HG02798 (cell line): ENCODE measurements around the gene CSK.

Experiments used
- ATAC-seq: cut with Tn5 transposase; IDR thresholded peaks from one replicate; pipeline ENCODE4 v1.9.1; 2021; ENCODE audit warnings: mild to moderate bottlenecking; ENCODE audit not compliant: unreplicated experiment, poor library complexity

The CSK gene

DNA sequence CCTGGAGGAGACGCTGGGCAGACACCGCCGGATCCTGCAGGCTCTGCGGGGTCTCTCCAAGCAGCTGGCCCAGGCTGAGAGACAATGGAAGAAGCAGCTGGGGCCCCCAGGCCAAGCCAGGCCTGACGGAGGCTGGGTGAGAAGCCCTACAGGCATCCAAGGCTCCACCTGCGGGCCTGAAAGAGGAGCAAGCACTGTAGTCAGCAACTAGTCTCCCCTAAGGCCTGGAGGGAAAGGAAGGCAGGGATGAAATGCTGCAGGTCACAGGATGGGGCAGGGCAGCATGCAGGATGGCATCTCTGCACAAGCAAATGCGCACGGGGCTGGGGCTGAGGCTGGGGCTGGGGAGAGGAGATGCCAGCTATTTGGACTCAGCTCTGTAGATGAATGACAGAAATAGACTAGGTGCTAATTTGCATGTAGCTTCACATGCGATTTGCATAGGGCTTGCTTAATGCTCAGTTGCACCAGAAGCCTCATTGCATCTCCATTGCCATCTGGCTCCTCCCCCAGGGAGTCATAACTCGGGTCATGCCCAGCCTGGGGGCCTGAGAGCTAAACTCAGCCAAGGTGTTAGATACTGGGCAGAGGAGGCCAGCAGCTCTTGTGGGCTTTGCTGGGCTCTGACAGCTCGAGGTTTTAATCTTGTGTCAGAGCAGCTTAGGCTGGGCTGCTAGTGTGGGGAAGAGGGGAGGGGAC, 39.4 kb downstream of the CSK start:
- peak; percentile 65 for ATAC-seq

DNA sequence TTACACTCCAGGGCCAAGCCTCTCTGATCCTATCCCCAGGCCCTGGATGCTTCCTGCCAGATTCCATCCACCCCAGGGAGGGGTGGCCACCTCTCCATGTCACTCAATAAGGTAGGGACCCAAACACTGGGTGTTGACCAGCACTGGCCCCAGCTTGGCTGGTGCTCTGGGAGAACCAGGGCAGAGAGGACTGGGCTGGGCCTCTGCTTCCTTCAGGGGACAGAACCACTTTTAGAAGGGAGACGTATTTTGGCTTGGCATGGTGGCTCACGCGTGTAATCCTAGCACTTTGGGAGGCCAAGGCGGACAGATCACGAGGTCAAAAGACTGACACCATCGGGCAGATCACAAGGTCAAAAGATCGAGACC, 39.9 kb downstream of the CSK start:
- no peak for ATAC-seq

DNA sequence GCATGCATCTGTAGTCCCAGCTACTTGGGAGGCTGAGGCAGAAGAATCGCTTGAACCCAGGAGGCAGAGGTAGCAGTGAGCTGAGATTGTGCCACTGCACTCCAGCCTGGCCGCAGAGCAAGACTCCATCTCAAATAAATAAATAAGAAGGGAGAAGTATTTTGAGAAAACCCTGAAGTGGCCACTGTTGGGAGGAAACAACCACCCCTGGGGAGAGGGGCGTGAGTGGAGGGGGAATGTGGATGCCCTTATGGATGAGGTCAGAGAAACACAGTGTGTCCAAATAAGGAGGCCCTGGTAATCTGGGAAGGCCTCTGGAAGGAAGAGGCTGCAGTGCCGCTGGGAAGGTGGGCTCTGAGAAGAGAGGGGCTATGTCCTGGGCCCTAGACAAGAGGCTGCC, 40.4 kb downstream of the CSK start:
- no peak for ATAC-seq

DNA sequence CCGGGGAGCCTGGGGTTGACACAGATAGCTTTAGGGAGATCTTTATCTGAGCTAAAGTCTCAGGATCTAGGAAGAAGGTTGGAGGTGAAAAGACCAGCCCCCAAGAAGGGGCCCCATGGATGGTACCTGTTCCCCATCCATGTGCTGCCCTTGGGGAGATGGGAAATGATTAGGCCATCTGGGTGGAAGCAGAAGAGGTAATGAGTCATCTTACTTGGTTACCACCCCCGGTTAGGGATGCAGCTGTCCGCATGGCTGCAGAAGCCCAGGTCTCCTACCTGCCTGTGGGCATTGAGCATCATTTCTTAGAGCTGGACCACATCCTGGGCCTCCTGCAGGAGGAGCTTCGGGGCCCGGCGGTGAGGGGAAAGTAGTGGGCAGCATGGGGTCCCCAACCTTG, 41.4 kb downstream of the CSK start:
- ATAC-seq: no peak

DNA sequence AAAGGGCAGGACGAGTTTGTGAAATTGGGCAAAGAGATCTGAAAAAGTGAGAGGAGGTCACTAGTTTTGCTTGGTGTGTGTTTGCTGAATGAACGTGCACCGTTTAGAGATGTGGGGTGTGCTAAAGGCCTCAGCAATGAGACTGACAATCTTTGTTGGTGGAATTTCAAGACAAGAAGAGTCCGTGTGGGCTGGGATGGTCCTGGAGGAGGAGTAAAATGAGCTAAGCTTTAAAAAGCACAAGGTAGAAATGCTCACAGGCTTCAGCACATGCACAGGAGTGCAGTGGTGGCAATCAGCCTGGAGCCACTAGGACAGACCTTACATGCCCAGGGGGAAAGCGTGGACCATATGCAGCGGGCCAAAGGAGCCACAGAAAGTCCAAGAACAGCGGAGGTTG, 43.1 kb downstream of the CSK start:
- ATAC-seq: no peak

DNA sequence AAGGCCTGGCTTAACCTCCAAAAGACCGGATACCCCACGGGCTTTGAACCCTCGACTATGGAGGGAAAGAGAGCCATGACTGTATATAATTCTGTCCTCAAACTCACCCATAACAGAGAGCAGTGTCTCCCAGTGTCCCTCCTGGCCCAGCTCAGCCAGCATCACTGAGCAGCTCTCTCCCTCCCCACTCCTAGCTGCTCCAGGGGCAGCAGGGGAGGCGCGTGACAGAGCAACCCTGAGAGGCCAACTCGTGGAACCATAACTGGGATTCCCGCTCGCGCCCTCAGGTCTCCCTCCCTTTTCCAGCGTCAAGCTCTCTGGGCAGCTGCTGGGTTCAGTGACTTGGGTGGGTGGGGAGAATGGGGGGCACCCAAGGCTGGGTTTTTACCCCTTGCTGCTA, 44.0 kb downstream of the CSK start:
- ATAC-seq: no peak

DNA sequence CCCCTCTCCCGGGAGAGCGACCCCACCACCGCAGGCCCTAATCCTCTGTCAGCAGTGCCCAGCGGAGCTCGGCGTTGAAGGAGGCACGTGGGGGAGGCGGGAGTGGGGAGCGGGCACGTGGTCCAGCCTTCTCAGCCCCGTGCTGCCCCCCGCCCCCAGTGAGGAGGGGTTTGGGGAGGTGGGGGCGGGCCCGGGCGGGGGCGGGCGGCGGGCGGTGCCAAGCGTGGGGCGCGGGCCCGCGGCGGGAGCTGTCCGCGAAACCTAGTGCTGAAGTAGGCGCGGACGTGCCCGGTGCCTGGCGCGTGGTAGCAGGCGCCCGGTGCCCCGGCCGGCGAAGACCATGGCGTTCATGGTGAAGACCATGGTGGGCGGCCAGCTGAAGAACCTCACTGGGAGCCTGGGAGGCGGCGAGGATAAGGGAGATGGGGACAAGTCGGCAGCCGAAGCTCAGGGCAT, 44.5 kb downstream of the CSK start, which contains the start of gene CPLX3:
TSS of gene CPLX3 (plus strand) at position 264 of the 456 bp plus-strand sequence. CDS start at position 341, 77 bp downstream.
- no peak for ATAC-seq

DNA sequence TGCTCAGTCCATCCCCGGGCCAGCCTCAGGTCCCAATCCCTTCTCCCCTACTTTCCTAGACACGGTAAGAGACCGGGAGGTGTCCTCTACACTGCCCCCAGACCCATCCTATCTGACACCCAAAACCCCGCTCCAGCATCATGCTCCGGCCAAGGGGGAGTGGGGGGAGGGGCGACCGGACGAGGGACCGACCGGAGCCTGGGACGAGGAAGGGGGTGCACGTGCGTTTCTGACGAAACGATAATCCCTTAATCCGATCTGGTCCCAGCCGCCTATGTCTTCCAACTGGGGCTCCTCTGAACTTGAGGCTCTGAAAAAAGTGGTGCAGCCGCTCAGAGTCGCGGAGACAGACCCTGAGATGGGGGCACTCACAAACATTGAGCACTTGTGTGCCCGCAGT, 45.0 kb downstream of the CSK start:
- ATAC-seq: no peak

DNA sequence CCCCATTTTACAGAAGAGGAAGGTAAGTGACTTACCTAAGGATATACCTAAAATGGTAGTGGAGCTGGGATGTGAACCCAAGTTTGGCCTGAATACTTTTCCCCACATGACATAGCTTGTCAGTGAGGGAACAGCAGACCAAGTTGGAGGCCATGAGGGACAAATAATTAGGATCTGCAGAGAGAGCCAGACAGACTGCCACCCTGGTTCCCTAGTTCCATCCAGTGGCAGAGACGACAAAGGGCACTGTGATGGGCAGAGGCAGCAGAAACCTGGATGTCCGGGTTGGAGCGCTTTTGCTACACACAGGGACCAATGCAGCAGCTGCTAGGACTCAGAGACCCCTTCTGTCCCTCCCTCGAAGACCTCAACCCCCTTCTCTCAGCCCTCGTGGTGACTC, 45.7 kb downstream of the CSK start:
- ATAC-seq: no peak

DNA sequence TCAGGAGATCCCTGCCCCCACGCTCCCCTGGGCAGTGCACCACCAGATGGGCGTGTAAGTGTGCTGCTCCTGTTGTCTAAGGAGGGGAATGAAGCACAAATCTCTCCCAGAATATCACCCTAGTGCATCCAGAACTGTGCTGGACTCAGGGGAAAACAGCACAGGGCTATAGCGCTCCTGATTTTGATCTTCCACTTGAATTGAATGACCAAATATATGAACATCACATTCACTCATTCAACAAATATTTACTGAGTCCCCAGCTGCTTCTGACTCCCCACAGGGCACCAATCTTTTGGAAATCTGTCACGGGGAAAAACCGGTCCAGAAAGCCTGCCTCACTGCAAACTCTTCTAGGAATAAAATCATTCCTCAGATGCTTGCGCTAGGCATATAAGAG, 47.0 kb downstream of the CSK start:
- no peak for ATAC-seq

DNA sequence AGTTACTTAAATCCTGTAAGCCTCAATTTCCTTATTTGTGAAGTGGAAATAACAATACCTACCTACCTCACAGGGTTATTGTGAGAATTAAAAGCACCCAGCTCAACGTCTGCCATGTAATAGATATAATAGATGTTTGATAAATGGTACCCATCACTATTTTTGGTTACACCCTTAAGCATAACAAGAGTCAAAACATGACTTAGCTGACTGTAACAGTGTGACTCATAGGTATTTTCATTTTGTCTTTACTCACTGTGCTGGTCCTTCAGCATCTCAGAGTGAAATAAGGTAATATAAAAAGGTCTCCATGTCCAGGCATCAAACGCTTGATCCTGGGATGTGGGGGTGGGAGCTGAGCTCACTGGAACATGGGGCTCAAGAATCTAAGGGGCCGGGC, 47.6 kb downstream of the CSK start:
- ATAC-seq: no peak

DNA sequence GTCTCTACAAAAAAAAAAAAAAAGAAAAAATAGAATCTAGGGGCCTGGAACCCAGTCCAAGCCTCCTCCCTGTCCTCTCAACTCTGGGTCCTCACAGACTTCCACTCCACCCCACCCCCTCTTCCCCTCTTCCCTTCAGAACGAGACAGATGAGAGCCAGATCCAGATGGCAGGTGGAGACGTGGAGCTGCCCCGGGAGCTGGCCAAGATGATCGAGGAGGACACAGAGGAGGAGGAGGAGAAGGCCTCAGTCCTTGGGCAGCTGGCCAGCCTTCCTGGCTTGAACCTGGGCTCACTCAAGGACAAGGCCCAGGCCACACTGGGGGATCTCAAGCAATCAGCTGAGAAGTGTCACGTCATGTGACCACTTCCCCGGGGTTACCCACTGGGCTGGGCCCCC, 48.1 kb downstream of the CSK start:
- no peak for ATAC-seq

DNA sequence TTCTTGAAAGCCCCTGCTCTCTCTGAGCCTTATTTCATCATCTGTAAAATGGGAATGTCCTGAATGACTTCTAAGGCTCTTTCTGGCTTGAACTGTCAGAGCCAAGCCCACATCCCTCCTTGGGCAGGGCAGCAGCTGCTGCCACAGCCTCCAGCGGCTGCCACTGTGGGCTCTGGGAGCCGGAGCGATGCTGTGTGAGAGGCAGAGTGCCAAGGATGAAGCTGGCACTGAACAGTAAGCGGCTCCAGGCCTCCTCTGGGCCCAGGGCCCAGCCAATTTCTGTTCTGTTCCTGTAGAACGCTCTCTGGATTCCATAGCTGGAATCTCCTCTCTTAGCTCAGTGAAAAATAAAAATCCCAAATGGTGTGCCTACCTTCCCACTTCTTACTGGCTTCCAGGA, 49.0 kb downstream of the CSK start:
- no peak for ATAC-seq

DNA sequence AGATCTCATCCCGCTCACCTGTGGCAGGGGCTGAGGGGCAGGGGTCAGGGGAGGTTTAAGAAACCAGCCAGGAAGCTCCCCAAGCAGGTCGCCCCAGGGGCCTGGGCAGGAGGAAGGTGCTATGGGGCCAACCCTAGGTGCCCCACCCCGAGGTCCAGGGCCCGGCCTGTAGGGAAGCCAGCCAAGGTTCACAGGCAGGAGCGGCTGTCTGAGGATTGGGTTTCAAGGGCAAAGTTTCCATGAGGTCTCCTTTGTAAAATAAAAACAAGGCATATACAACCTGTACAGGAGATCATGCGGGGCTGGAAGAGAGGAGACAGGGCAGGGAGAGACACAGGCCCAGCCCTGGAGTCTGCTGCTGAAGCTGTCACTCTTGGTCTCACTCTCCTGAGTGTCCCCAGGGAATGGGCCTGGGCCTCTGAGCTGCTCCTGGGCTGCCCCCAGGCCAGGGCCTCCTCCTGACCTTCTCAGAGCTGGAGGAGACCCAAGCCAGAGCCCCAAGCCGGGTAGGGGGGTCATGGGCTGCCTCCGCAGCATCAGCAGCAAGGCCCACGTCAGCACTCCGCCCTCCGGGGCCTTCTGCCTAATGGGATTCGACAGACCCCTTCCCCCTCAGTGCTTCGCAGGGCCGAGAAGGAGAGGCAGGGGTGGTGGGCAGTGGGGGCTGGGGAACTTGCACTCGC, 50.1 kb downstream of the CSK start:
- no peak for ATAC-seq

DNA sequence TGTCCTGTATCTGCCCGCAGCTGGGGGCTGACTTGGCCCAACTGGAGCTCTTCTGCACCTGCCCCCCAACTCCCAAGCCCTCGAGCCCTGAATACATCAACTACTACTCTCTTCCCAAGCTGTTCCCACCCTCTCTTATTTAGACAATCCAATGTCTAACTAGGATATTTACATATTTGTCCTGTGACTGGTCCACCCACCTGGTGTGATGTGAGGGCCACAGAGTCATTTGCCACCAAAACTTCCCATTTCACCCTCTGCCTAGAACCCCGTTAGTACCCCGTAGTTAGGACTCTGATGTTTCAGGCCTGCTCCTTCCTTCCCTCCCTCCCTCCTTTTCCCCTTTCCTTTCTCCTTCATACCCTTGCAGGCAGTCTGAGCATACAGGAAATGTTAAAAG, 50.9 kb downstream of the CSK start:
- ATAC-seq: no peak

DNA sequence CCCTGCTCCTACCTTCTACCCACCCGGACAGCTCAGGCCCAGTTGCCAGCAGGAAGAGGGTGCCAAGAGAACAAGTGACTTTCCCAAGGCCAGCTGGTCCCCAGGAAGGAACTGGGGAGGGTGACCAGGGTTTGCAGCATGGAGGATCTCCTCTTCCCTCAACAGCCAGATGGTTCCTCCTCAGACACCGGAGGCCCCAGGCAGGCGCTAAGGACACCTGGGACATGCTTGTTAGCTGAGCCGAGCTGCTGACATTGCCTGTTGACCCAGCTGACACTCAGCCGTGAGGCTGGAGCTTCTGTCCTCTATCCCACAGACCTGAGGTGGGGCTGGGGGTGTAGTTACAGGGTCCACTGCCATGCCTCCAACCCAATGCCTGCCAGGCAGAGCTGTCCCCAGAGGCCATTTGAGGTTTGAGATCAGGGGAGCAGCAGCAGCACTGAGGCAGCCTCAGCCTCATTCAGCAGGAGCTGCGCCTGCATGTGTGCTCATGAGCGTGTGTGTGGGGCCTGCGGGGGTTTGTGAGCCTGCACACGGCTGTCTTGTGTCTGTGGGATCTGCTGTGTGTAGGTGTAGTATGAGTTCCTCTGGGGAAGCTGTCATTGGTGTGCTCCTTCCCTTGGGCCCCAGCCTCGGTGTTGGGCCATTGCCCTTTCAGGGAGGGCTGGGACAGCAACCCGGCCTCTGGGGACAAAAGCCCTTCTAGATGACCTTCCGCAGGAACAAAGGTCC, 51.7 kb downstream of the CSK start:
- no peak for ATAC-seq

DNA sequence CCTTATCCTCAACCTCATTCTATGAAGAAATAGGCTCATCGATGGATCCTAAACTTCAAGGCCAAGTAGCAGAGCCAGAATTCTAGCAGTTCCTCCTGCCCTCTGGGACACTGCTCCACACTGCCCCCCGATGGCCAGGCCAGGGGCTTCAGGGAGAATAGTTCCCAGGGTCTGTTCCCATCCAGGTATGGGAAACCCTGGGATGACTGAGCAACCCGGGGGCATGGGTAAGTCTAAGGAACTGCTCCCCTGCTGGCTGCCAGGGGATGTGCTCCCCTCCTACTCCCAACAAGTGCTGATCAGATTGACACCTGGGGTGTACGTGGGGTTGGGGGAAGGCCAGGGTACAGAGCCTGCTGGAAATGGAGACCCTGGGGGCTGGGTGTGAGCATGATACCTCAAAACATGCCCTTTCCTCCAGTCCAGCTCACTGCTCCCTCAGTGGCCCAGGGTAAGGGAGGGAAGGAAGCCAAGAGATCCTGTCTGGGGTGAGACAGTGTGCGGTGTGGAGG, 53.5 kb downstream of the CSK start:
- no peak for ATAC-seq

DNA sequence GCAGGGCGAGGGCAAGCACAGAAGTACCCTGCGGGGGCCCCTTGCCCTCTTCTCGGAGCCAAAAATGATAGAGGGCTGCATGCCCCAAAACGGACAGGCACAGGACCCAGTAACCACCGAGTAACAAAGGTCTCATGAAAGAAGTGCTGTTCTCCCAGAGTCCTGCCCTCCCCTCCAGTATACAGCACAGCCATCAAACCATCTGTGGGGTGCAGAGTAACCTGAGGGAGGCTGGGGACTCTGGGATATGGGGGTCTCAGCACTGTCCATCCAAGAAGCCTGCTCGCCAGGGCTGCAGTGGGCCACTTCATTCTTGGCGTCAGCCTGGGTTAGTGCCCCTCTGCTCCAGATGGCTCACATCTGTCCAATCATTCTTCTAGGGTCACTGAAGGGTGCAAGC, 55.0 kb downstream of the CSK start:
- no peak for ATAC-seq

DNA sequence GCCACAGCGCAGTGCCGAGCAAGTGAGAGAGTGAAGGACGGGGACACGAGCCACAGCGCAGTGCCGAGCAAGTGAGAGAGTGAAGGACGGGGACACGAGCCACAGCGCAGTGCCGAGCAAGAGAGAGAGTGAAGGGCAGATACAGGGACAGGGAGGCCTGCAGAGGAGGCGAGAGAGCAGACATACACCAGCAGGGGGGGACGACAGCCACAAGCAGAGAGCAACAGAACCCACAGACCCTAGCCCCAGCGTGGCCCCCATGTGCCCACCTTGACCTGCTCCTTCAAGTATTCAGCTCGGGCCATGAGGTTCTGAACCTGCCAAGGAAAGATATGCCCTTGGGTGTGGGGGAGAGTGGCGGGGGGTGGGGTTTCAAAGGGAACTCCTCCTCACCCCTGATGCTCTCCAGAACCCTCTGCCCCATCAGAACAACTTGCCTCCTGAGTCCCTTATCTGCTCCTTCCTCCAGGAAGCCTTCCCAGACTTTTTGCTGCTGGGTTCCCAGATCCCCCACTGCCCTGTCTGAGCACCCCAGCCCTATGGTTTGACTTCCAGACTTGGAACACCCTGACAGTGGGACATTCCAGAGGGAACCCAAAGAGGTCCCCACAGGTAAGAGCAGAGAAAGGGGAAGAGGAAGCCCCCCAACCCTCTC, 55.7 kb downstream of the CSK start:
- no peak for ATAC-seq

DNA sequence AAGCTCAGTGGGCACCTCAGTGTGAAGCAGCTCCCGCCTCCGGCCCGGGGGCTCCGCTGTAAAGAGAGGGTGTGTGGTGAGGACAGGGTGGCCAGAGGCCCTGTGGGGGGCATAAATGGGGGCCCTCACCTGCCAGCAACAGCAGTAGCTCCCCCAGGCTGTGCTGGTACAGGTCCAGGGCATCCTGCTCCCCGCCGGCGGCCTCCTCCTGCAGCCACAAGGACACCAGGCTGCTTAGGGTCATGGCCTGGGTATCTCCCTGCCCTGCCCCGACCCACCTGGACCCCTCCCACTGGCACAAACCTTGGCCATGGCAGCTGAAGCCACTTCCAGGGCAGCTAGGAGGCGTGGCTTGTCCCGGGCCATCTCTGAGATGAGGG, 56.2 kb downstream of the CSK start:
- no peak for ATAC-seq
